ENCODE results near the gene NELFB.
"Not testable (repeated sequence)": the region's sequence is repeated elsewhere in the genome, so short reads cannot be mapped to it uniquely, and the experiment has no call there.

NELFB gene

GRCh38 chr9:137253717-137254623, 1.2 kb upstream of the NELFB start:
- H3K4me3 ChIP-seq (ENCODE audit: low read length): peak overlapping the region; percentile 80; the same call in 1 of the 2 replicates
- no peak for TF ChIP-seq ZNF274 (IDR thresholded peaks at IDR 0.05; ENCODE audit: low read depth, low read length)

- no peak for TF ChIP-seq ZNF274 (IDR thresholded peaks at IDR 0.05; ENCODE audit: low read depth, low read length)
- peak overlapping the region; percentile 80 for H3K4me3 ChIP-seq (ENCODE audit: low read length)
Observed at GRCh38 chr9:137255448-137256114, 454 bp downstream of the NELFB start.

GRCh38 chr9:137256362-137256761, 1.2 kb downstream of the NELFB start:
- no peak for TF ChIP-seq ZNF274 (IDR thresholded peaks at IDR 0.05; ENCODE audit: low read depth, low read length)
- H3K4me3 ChIP-seq (ENCODE audit: low read length): peak overlapping the region; percentile 80; the same call in 1 of the 2 replicates

GRCh38 chr9:137256856-137257255, 1.7 kb downstream of the NELFB start:
- H3K4me3 ChIP-seq (ENCODE audit: low read length): no peak overlapping the region
- TF ChIP-seq ZNF274 (IDR thresholded peaks at IDR 0.05; ENCODE audit: low read depth, low read length): no peak

GRCh38 chr9:137262173-137262908, 7.2 kb downstream of the NELFB start:
- H3K4me3 ChIP-seq (ENCODE audit: low read length): not testable (repeated sequence)

GRCh38 chr9:137262909-137263285, 7.8 kb downstream of the NELFB start:
- no peak overlapping the region for H3K4me3 ChIP-seq (ENCODE audit: low read length)
- TF ChIP-seq ZNF274 (IDR thresholded peaks at IDR 0.05; ENCODE audit: low read depth, low read length): no peak

GRCh38 chr9:137263506-137263905, 8.4 kb downstream of the NELFB start:
- no peak for TF ChIP-seq ZNF274 (IDR thresholded peaks at IDR 0.05; ENCODE audit: low read depth, low read length)
- H3K4me3 ChIP-seq (ENCODE audit: low read length): no peak overlapping the region

- no peak for TF ChIP-seq ZNF274 (IDR thresholded peaks at IDR 0.05; ENCODE audit: low read depth, low read length)
- H3K4me3 ChIP-seq (ENCODE audit: low read length): no peak overlapping the region
Observed at GRCh38 chr9:137264067-137264466, 8.9 kb downstream of the NELFB start.

- TF ChIP-seq ZNF274 (IDR thresholded peaks at IDR 0.05; ENCODE audit: low read depth, low read length): no peak
- no peak overlapping the region for H3K4me3 ChIP-seq (ENCODE audit: low read length)
Observed at GRCh38 chr9:137265496-137266161, 10.5 kb downstream of the NELFB start.

- no peak for TF ChIP-seq ZNF274 (IDR thresholded peaks at IDR 0.05; ENCODE audit: low read depth, low read length)
- H3K4me3 ChIP-seq (ENCODE audit: low read length): no peak overlapping the region
Observed at GRCh38 chr9:137266162-137266527, 11.0 kb downstream of the NELFB start.

- TF ChIP-seq ZNF274 (IDR thresholded peaks at IDR 0.05; ENCODE audit: low read depth, low read length): no peak
- no peak overlapping the region for H3K4me3 ChIP-seq (ENCODE audit: low read length)
Observed at GRCh38 chr9:137266585-137267453, 11.7 kb downstream of the NELFB start.

- TF ChIP-seq ZNF274 (IDR thresholded peaks at IDR 0.05; ENCODE audit: low read depth, low read length): no peak
- no peak overlapping the region for H3K4me3 ChIP-seq (ENCODE audit: low read length)
Observed at GRCh38 chr9:137267933-137268355, 12.8 kb downstream of the NELFB start.

- no peak for TF ChIP-seq ZNF274 (IDR thresholded peaks at IDR 0.05; ENCODE audit: low read depth, low read length)
Observed at GRCh38 chr9:137268538-137269201, 13.5 kb downstream of the NELFB start.

More at GRCh38 chr9:137268538-137269201, 13.5 kb downstream of the NELFB start:
- no peak overlapping the region for H3K4me3 ChIP-seq (ENCODE audit: low read length)
